Melanocyte of skin (primary cell): Measurements from ENCODE around the gene FMO1. TPM values are rescaled to one million over a fixed set of nuclear protein-coding genes. Genes with fewer than 3 reads are reported as not detected.

ENCODE experiments used
- small RNA-seq, 2 donors: library from RNA; depleted of rRNA; stranded (forward); fragments of <200 nt; gene quantifications; one replicate each; pipeline ENCODE3, GENCODE V24; 2012
- total RNA-seq, 2 donors: library from RNA; depleted of rRNA; stranded (reverse); fragments of >200 nt; gene quantifications; 2 replicates each; pipeline ENCODE4 v1.2.3, GENCODE V29; 2012

The FMO1 gene, protein sequence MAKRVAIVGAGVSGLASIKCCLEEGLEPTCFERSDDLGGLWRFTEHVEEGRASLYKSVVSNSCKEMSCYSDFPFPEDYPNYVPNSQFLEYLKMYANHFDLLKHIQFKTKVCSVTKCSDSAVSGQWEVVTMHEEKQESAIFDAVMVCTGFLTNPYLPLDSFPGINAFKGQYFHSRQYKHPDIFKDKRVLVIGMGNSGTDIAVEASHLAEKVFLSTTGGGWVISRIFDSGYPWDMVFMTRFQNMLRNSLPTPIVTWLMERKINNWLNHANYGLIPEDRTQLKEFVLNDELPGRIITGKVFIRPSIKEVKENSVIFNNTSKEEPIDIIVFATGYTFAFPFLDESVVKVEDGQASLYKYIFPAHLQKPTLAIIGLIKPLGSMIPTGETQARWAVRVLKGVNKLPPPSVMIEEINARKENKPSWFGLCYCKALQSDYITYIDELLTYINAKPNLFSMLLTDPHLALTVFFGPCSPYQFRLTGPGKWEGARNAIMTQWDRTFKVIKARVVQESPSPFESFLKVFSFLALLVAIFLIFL
- total RNA-seq, result not detected

DNA sequence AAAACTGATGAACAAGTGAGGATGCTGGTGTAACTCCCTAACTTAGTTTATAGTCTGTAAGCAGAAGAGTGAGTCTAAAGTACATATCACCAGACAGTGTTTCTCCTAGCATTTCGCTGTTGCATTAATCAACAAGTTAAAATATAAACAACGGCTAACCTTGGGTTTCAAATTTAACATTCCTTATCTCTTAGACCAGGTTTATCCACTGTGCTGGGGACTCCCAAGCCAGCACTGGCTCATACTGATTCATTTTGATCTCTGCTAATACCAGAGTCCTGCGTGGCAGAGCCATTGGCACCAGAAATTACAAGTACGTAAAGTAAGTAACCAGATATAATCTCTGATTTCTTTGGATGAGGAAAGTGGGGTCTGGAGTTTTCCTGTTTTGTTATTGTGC lies at the start of gene FMO1:
FMO1 (plus strand) TSS at position 193 of the 400 bp plus-strand sequence. CDS start 9,594 bp downstream, outside the sequence.

DNA sequence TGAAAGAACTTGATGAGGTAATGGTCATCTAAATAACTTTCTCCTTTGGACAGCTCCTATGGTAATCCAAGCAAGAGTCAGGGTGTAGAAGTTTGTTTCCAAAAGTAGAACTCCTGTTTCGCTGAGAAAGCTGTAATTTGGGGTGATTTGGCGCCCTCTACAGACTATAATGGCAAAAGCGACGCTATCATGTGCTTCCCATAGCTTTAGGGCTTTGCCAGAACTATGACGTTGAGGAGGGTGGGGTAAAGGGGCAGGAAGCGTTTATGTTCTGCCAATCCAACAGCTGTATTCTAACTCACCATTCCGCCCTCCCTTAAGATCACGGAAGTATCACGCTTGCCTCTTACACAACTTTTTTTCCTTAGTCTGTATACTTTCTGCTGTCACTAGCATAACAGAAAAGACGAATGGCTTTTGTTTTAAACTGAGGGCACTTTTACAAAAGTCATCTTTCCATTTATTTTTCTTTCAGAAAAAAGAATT lies 65.6 kb downstream of the FMO1 start, which contains the start of gene FMO4:
FMO4 (plus strand) TSS at position 349 of the 486 bp plus-strand sequence. CDS start 5,643 bp downstream, outside the sequence.

Small RNAs within 50 kb of the gene (small RNA-seq; reads per million reads assigned to genes)
- 0 reads per million in 2 donors for gene RF00019

Other genes starting within 250 kb of the FMO1 start
- not detected for gene FMO3, start 157.6 kb upstream of the FMO1 start, total RNA-seq
- gene FMO2, start 63.2 kb upstream of the FMO1 start, total RNA-seq, result not detected
- 1 to 10 TPM; 4.3 to 4.5 TPM for gene FMO4, start 65.7 kb downstream of the FMO1 start, total RNA-seq
- 10 to 100 TPM; 43.4 to 64.6 TPM for gene PRRC2C, start 237.0 kb downstream of the FMO1 start, total RNA-seq